GM10847 (cell line): Measurements from ENCODE around the gene TBC1D2.

Experiments used
- POLR2A ChIP-seq: IDR thresholded peaks from 2 replicates; pipeline ENCODE4 v1.6.1; 2011; ENCODE audit not compliant: insufficient read length; ENCODE audit errors: extremely low read depth

The TBC1D2 gene

GRCh38 chr9:98195671-98196070, 59.8 kb downstream of the TBC1D2 start:
- no peak for TF ChIP-seq POLR2A

- no peak for TF ChIP-seq POLR2A
These were observed 62.0 kb downstream of the TBC1D2 start for GRCh38 chr9:98193336-98193944.

GRCh38 chr9:98192503-98193335, 62.7 kb downstream of the TBC1D2 start, which contains the start of gene CORO2A:
TSS of gene CORO2A (minus strand) at chr9:98192637. CDS start at chr9:98157660, 34,977 bp downstream.
- TF ChIP-seq POLR2A, result no peak

GRCh38 chr9:98191671-98192502, 63.6 kb downstream of the TBC1D2 start:
- TF ChIP-seq POLR2A, result no peak

- no peak for TF ChIP-seq POLR2A
These were observed 64.3 kb downstream of the TBC1D2 start for GRCh38 chr9:98191181-98191608.

GRCh38 chr9:98190757-98191105, 64.7 kb downstream of the TBC1D2 start:
- TF ChIP-seq POLR2A, result no peak

- TF ChIP-seq POLR2A, result no peak
These were observed 66.0 kb downstream of the TBC1D2 start for GRCh38 chr9:98189412-98189811.

- no peak for TF ChIP-seq POLR2A
These were observed 67.5 kb downstream of the TBC1D2 start for GRCh38 chr9:98187926-98188325.

GRCh38 chr9:98186236-98186635, 69.2 kb downstream of the TBC1D2 start:
- TF ChIP-seq POLR2A, result no peak

- TF ChIP-seq POLR2A, result no peak
These were observed 69.8 kb downstream of the TBC1D2 start for GRCh38 chr9:98185611-98186171.

- TF ChIP-seq POLR2A, result no peak
These were observed 70.4 kb downstream of the TBC1D2 start for GRCh38 chr9:98185021-98185567.

GRCh38 chr9:98184326-98184725, 71.1 kb downstream of the TBC1D2 start:
- TF ChIP-seq POLR2A, result no peak

GRCh38 chr9:98182889-98183599, 72.4 kb downstream of the TBC1D2 start:
- TF ChIP-seq POLR2A, result no peak

- TF ChIP-seq POLR2A, result no peak
These were observed 73.2 kb downstream of the TBC1D2 start for GRCh38 chr9:98182069-98182820.
